H9 (cell line): ENCODE results near the gene DMD. TPM values are rescaled to one million over a fixed set of nuclear protein-coding genes. Genes with fewer than 3 reads are reported as not detected.

Experiments
- DNase-seq: peaks from one replicate; pipeline ENCODE4 v3.0.0-alpha.2; 2017
- H2AFZ ChIP-seq: one replicate; pipeline ENCODE4 v1.6.1; 2013; ENCODE audit warnings: mild to moderate bottlenecking, low read length, control low read depth, moderate library complexity
- H2AK5ac ChIP-seq: 2 replicates; pipeline ENCODE4 v1.6.1; 2013; ENCODE audit warnings: low read length, control low read depth, mixed read lengths; ENCODE audit not compliant: insufficient read length
- H2BK120ac ChIP-seq: one replicate; pipeline ENCODE4 v1.6.1; 2013; ENCODE audit warnings: low read depth, mild to moderate bottlenecking, low read length, control low read depth, inconsistent platforms; ENCODE audit not compliant: poor library complexity, severe bottlenecking
- H2BK12ac ChIP-seq: 2 replicates; pipeline ENCODE4 v1.6.1; 2013; ENCODE audit warnings: low read length, control low read depth, mixed read lengths, low read depth; ENCODE audit not compliant: insufficient read length
- H2BK15ac ChIP-seq: 2 replicates; pipeline ENCODE4 v1.6.1; 2013; ENCODE audit warnings: low read depth, low read length, control low read depth
- H2BK20ac ChIP-seq: one replicate; pipeline ENCODE4 v1.6.1; 2013; ENCODE audit warnings: low read depth, mild to moderate bottlenecking, low read length, control low read depth, inconsistent platforms; ENCODE audit not compliant: poor library complexity, severe bottlenecking
- H2BK5ac ChIP-seq: 2 replicates; pipeline ENCODE4 v1.6.1; 2013; ENCODE audit warnings: low read length, control low read depth, mixed read lengths; ENCODE audit not compliant: insufficient read length
- H3K14ac ChIP-seq: 2 replicates; pipeline ENCODE4 v1.6.1; 2013; ENCODE audit warnings: low read length, control low read depth; ENCODE audit not compliant: insufficient read depth
- H3K18ac ChIP-seq: 2 replicates; pipeline ENCODE4 v1.6.1; 2013; ENCODE audit warnings: low read depth, mild to moderate bottlenecking, mixed read lengths, low read length, control low read depth; ENCODE audit not compliant: insufficient read length
- H3K23ac ChIP-seq: 2 replicates; pipeline ENCODE4 v1.6.1; 2013; ENCODE audit warnings: low read length, control low read depth, mixed read lengths, low read depth; ENCODE audit not compliant: insufficient read length
- H3K23me2 ChIP-seq: 2 replicates; pipeline ENCODE4 v1.6.1; 2013; ENCODE audit warnings: low read depth, mild to moderate bottlenecking, mixed read lengths, low read length, control low read depth; ENCODE audit not compliant: insufficient read length, poor library complexity, severe bottlenecking
- H3K27ac ChIP-seq: 2 replicates; pipeline ENCODE4 v1.5.1; 2013; ENCODE audit warnings: low read length, control low read depth, mixed read lengths, low read depth; ENCODE audit not compliant: insufficient read length
- H3K27me3 ChIP-seq: 2 replicates; pipeline ENCODE4 v1.6.1; 2013; ENCODE audit warnings: low read length, control low read depth, inconsistent platforms; ENCODE audit not compliant: insufficient read depth
- H3K4ac ChIP-seq: 2 replicates; pipeline ENCODE4 v1.6.1; 2013; ENCODE audit warnings: low read depth, mild to moderate bottlenecking, control low read depth, inconsistent platforms, low read length, moderate library complexity
- H3K4me1 ChIP-seq: 2 replicates; pipeline ENCODE4 v1.6.1; 2013; ENCODE audit warnings: low read length, control low read depth, inconsistent platforms; ENCODE audit not compliant: insufficient read depth
- H3K4me2 ChIP-seq: 2 replicates; pipeline ENCODE4 v1.6.1; 2013; ENCODE audit warnings: low read length, control low read depth, mixed read lengths; ENCODE audit not compliant: insufficient read length, insufficient read depth
- H3K56ac ChIP-seq: 2 replicates; pipeline ENCODE4 v1.6.1; 2013; ENCODE audit warnings: low read depth, mild to moderate bottlenecking, mixed read lengths, low read length, control low read depth; ENCODE audit not compliant: insufficient read length
- H3K79me1 ChIP-seq: 2 replicates; pipeline ENCODE4 v1.6.1; 2013; ENCODE audit warnings: low read depth, mild to moderate bottlenecking, moderate library complexity, low read length, control low read depth, inconsistent platforms; ENCODE audit not compliant: insufficient read depth, poor library complexity, severe bottlenecking
- H3K79me2 ChIP-seq: 2 replicates; pipeline ENCODE4 v1.6.1; 2013; ENCODE audit warnings: low read length, control low read depth, inconsistent platforms; ENCODE audit not compliant: insufficient read depth
- H3K9ac ChIP-seq: 2 replicates; pipeline ENCODE4 v1.6.1; 2013; ENCODE audit warnings: low read length, control low read depth, mixed read lengths; ENCODE audit not compliant: insufficient read length; ENCODE audit errors: extremely low read depth
- H3K9me3 ChIP-seq: one replicate; pipeline ENCODE4 v1.6.1; 2013; ENCODE audit warnings: low read depth, low read length, inconsistent platforms; ENCODE audit not compliant: control insufficient read depth
- H3T11ph ChIP-seq: one replicate; pipeline ENCODE4 v1.6.1; 2013; ENCODE audit warnings: mild to moderate bottlenecking, low read length, control low read depth, inconsistent platforms
- H4K20me1 ChIP-seq: one replicate; pipeline ENCODE4 v1.6.1; 2013; ENCODE audit not compliant: control insufficient read depth, insufficient read length, insufficient read depth
- H4K5ac ChIP-seq: 2 replicates; pipeline ENCODE4 v1.6.1; 2013; ENCODE audit warnings: low read depth, mild to moderate bottlenecking, mixed read lengths, low read length, control low read depth; ENCODE audit not compliant: insufficient read length
- H4K8ac ChIP-seq: replicated peaks from 2 replicates; pipeline ENCODE4 v1.6.1; 2013; ENCODE audit warnings: low read length, control low read depth, mixed read lengths, low read depth; ENCODE audit not compliant: insufficient read length
- H4K91ac ChIP-seq: 2 replicates; pipeline ENCODE4 v1.6.1; 2013; ENCODE audit warnings: low read depth, mild to moderate bottlenecking, moderate library complexity, mixed read lengths, low read length, control low read depth; ENCODE audit not compliant: insufficient read length
- H3K27ac Mint-ChIP-seq, 3 experiments: 2 replicates in 2 of 3; 3 replicates in 1 of 3; pipeline ENCODE4 v1.8.0; 2020 to 2021; ENCODE audit warnings: mixed read lengths in 3 of 3, mild to moderate bottlenecking in 1 of 3, moderate library complexity in 1 of 3
- H3K27me3 Mint-ChIP-seq: 2 replicates; pipeline ENCODE4 v1.8.0; 2021; ENCODE audit warnings: low read depth, mild to moderate bottlenecking, moderate library complexity, mixed read lengths
- H3K36me3 Mint-ChIP-seq, 3 experiments: 2 replicates in 2 of 3; 3 replicates in 1 of 3; pipeline ENCODE4 v1.8.0; 2020 to 2021; ENCODE audit warnings: low read depth in 3 of 3, mixed read lengths in 3 of 3; ENCODE audit not compliant: insufficient read depth in 1 of 3
- H3K4me1 Mint-ChIP-seq, 2 experiments: 2 replicates each; pipeline ENCODE4 v1.8.0; 2020; ENCODE audit warnings: mixed read lengths in 2 of 2
- H3K4me3 Mint-ChIP-seq, 2 experiments: 2 replicates in 1 of 2; 3 replicates in 1 of 2; pipeline ENCODE4 v1.8.0; 2020 to 2021; ENCODE audit warnings: mild to moderate bottlenecking in 2 of 2, mixed read lengths in 2 of 2, moderate library complexity in 1 of 2
- H3K9me3 Mint-ChIP-seq, 2 experiments: 2 replicates in 1 of 2; 3 replicates in 1 of 2; pipeline ENCODE4 v1.8.0; 2020; ENCODE audit warnings: mild to moderate bottlenecking in 2 of 2, mixed read lengths in 2 of 2, moderate library complexity in 1 of 2
- WGBS: extraction: QIAGEN DNeasy Blood & Tissue Kit; methylation state at CpG from one replicate; pipeline ENCODE4 v1.1.7; 2013; ENCODE audit warnings: missing lambda C conversion rate, low lambda C conversion rate, mixed read lengths; ENCODE audit not compliant: insufficient read length; ENCODE audit errors: extremely low coverage; 5-methylcytosine and 5-hydroxymethylcytosine counted together
- total RNA-seq: library from RNA; stranded (reverse); gene quantifications from 2 replicates; pipeline ENCODE4 v1.2.1, GENCODE V29; 2021
- TF ChIP-seq, protein P1 (sequence below): fragments of 200-600 bp; sonication (generic); conservative IDR thresholded peaks from 3 replicates; pipeline ENCODE4 v1.8.0; 2021; ENCODE audit warnings: antibody characterized with exemption, mild to moderate bottlenecking

The DMD gene
- total RNA-seq, 1 experiment from 2014 or later: 3.8 TPM

DNA sequence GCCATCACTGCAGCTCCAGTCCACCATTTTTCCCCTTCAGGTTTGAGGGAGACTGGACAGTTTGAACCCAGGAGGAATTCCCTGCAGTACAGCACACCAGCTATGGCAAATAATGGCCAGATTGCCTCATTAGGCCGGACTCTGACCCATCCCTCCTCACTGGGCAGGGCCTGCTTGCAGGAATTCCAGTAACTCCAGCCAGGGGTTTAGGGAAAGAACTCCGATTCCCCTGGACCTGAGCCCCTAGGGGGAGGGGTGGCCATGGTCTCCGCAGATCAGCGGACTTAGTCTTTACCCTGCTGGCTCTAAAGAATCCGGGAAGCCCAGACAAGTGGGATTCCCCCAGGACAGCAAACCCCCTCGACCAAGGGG, 342.8 kb downstream of the DMD start:
- Histone ChIP-seq H3K18ac (no peak overlapping the region), H3K14ac (no peak overlapping the region)

More for the DNA sequence above, 342.8 kb downstream of the DMD start:
- Histone ChIP-seq H3T11ph (no peak overlapping the region), H3K4me2 (no peak overlapping the region), H4K8ac (no peak overlapping the region), H3K4ac (no peak overlapping the region), H2BK20ac (no peak overlapping the region), H3K9ac (no peak overlapping the region), H2BK12ac (no peak overlapping the region), H3K9me3 (no peaks in the 10 kb centered on the region), H3K4me1 (no peaks in the 10 kb centered on the region), H4K5ac (no peak overlapping the region), H3K27me3 (no peaks in the 10 kb centered on the region), H3K23me2 (no peaks in the 10 kb centered on the region), H4K20me1 (no peaks in the 10 kb centered on the region), H2BK5ac (no peak overlapping the region), H2AFZ (no peak overlapping the region), H4K91ac (no peak overlapping the region), H2BK15ac (no peak overlapping the region), H3K27ac (no peak overlapping the region), H2BK120ac (no peak overlapping the region), H3K56ac (no peak overlapping the region), H3K79me2 (no peaks in the 10 kb centered on the region), H3K79me1 (no peaks in the 10 kb centered on the region), H2AK5ac (no peak overlapping the region), H3K23ac (no peak overlapping the region)
- TF ChIP-seq, protein P1, sequence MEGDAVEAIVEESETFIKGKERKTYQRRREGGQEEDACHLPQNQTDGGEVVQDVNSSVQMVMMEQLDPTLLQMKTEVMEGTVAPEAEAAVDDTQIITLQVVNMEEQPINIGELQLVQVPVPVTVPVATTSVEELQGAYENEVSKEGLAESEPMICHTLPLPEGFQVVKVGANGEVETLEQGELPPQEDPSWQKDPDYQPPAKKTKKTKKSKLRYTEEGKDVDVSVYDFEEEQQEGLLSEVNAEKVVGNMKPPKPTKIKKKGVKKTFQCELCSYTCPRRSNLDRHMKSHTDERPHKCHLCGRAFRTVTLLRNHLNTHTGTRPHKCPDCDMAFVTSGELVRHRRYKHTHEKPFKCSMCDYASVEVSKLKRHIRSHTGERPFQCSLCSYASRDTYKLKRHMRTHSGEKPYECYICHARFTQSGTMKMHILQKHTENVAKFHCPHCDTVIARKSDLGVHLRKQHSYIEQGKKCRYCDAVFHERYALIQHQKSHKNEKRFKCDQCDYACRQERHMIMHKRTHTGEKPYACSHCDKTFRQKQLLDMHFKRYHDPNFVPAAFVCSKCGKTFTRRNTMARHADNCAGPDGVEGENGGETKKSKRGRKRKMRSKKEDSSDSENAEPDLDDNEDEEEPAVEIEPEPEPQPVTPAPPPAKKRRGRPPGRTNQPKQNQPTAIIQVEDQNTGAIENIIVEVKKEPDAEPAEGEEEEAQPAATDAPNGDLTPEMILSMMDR: no peak
- Mint-ChIP-seq H3K4me1 (peaks cover 6 to 7% of the 10 kb centered on the region in 2 experiments), H3K9me3 (peaks cover 0 to 3% of the 10 kb centered on the region in 2 experiments; a peak in 3 of 5 replicates), H3K4me3 (no peak overlapping the region), H3K36me3 (no peaks in the 10 kb centered on the region), H3K27ac (no peak overlapping the region; a peak in 1 of 7 replicates), H3K27me3 (no peaks in the 10 kb centered on the region)
- no CpG with 5 or more reads among the region's 6 CpGs for WGBS
- no peak for DNase-seq
